IPS-18a (cell line): ENCODE data around the gene ST3GAL3.

ENCODE experiments used
- H3K27ac ChIP-seq: one replicate; pipeline ENCODE4 v1.5.1; 2013; ENCODE audit warnings: low read length
- H3K27me3 ChIP-seq: one replicate; pipeline ENCODE4 v1.6.1; 2013; ENCODE audit warnings: mild to moderate bottlenecking, low read length; ENCODE audit not compliant: control insufficient read depth, insufficient read depth
- H3K36me3 ChIP-seq: one replicate; pipeline ENCODE4 v1.6.1; 2013; ENCODE audit warnings: low read depth, low read length; ENCODE audit not compliant: control insufficient read depth
- H3K4me1 ChIP-seq: one replicate; pipeline ENCODE4 v1.6.1; 2013; ENCODE audit warnings: low read depth, low read length; ENCODE audit not compliant: control insufficient read depth
- H3K4me3 ChIP-seq: one replicate; pipeline ENCODE4 v1.5.1; 2013; ENCODE audit warnings: low read length
- H3K9ac ChIP-seq: one replicate; pipeline ENCODE4 v1.6.1; 2013; ENCODE audit warnings: mild to moderate bottlenecking, low read length, moderate library complexity
- H3K9me3 ChIP-seq: one replicate; pipeline ENCODE4 v1.6.1; 2013; ENCODE audit warnings: low read depth, low read length; ENCODE audit not compliant: control insufficient read depth

The ST3GAL3 gene

GRCh38 chr1:43878440-43878839 is 171.1 kb downstream of the ST3GAL3 start:
- H3K9ac ChIP-seq: no peak overlapping the region
- no peak overlapping the region for H3K4me3 ChIP-seq
- no peaks in the 10 kb centered on the region for H3K36me3 ChIP-seq
- H3K27ac ChIP-seq: no peak overlapping the region
- H3K9me3 ChIP-seq: no peaks in the 10 kb centered on the region
- no peaks in the 10 kb centered on the region for H3K27me3 ChIP-seq
- H3K4me1 ChIP-seq: no peaks in the 10 kb centered on the region

- Histone ChIP-seq H3K4me3 (no peak overlapping the region), H3K36me3 (no peaks in the 10 kb centered on the region), H3K9me3 (no peaks in the 10 kb centered on the region), H3K9ac (no peak overlapping the region), H3K27ac (no peak overlapping the region), H3K27me3 (no peaks in the 10 kb centered on the region), H3K4me1 (no peaks in the 10 kb centered on the region)
These were observed 171.5 kb downstream of the ST3GAL3 start for GRCh38 chr1:43878854-43879253.

DNA sequence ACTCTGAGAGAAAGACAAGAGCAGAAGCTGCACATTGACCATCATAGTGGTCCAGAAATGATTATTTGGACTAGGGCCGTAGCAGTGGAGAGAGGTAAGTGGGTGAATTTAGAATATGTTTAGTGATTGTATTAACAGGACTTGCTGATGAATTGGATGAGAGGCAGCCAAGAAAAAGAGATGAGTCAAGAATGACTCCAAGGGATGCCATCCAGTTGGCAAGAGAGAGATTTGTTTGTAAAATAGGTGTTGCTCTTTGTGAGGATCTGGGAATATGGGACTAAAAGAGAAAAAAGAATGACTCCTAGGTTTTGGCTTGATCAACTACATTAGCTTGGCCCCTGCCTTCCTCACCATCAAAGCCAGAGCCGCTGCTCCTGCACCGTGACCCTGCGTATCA is 172.1 kb downstream of the ST3GAL3 start:
- no peaks in the 10 kb centered on the region for H3K27me3 ChIP-seq
- H3K4me1 ChIP-seq: no peaks in the 10 kb centered on the region
- H3K27ac ChIP-seq: no peak overlapping the region
- no peaks in the 10 kb centered on the region for H3K36me3 ChIP-seq
- no peaks in the 10 kb centered on the region for H3K9me3 ChIP-seq
- no peak overlapping the region for H3K9ac ChIP-seq
- no peak overlapping the region for H3K4me3 ChIP-seq

- Histone ChIP-seq H3K4me1 (peaks cover 5% of the 10 kb centered on the region), H3K4me3 (no peak overlapping the region), H3K36me3 (no peaks in the 10 kb centered on the region), H3K27me3 (no peaks in the 10 kb centered on the region), H3K9ac (no peak overlapping the region), H3K27ac (no peak overlapping the region), H3K9me3 (no peaks in the 10 kb centered on the region)
These were observed 172.7 kb downstream of the ST3GAL3 start for GRCh38 chr1:43879996-43880395.

DNA sequence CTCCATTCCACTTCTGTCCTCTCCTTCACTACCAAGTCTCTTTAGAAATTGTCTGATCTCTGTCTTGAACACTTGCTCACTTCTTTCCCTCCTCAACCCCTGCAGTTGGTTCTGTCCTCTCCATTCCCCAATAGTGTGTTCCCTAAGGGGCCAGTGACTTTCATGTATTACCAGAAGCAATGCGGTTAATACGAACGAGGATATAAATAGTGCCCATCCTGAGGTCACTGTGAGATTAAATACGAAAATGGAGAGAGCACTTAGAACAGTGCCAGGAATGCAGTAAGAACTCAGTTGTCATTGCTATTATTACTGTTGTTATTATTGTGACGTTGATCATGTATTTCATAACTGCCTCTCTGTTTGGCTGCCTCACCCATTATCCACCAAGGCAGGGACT is 173.3 kb downstream of the ST3GAL3 start:
- Histone ChIP-seq H3K4me1 (peaks cover 11% of the 10 kb centered on the region), H3K36me3 (no peaks in the 10 kb centered on the region), H3K4me3 (no peak overlapping the region), H3K27me3 (no peaks in the 10 kb centered on the region), H3K27ac (no peak overlapping the region), H3K9ac (no peak overlapping the region), H3K9me3 (no peaks in the 10 kb centered on the region)

- H3K9ac ChIP-seq: no peak overlapping the region
- peaks cover 13% of the 10 kb centered on the region for H3K4me1 ChIP-seq
- H3K27me3 ChIP-seq: no peaks in the 10 kb centered on the region
- no peaks in the 10 kb centered on the region for H3K9me3 ChIP-seq
- no peak overlapping the region for H3K27ac ChIP-seq
- H3K36me3 ChIP-seq: no peaks in the 10 kb centered on the region
- no peak overlapping the region for H3K4me3 ChIP-seq
These were observed 174.1 kb downstream of the ST3GAL3 start for GRCh38 chr1:43881415-43881814.

GRCh38 chr1:43882763-43883162 is 175.4 kb downstream of the ST3GAL3 start:
- H3K9ac ChIP-seq: no peak overlapping the region

GRCh38 chr1:43883321-43883720 is 176.0 kb downstream of the ST3GAL3 start:
- no peaks in the 10 kb centered on the region for H3K27me3 ChIP-seq
- H3K36me3 ChIP-seq: no peaks in the 10 kb centered on the region
- no peak overlapping the region for H3K27ac ChIP-seq
- H3K9ac ChIP-seq: no peak overlapping the region
- no peak overlapping the region for H3K4me3 ChIP-seq
- H3K4me1 ChIP-seq: peaks cover 22% of the 10 kb centered on the region
- no peaks in the 10 kb centered on the region for H3K9me3 ChIP-seq

More at GRCh38 chr1:43882763-43883162, 175.4 kb downstream of the ST3GAL3 start:
- Histone ChIP-seq H3K27ac (no peak overlapping the region), H3K4me3 (no peak overlapping the region), H3K27me3 (no peaks in the 10 kb centered on the region), H3K36me3 (no peaks in the 10 kb centered on the region), H3K4me1 (peaks cover 17% of the 10 kb centered on the region), H3K9me3 (no peaks in the 10 kb centered on the region)

DNA sequence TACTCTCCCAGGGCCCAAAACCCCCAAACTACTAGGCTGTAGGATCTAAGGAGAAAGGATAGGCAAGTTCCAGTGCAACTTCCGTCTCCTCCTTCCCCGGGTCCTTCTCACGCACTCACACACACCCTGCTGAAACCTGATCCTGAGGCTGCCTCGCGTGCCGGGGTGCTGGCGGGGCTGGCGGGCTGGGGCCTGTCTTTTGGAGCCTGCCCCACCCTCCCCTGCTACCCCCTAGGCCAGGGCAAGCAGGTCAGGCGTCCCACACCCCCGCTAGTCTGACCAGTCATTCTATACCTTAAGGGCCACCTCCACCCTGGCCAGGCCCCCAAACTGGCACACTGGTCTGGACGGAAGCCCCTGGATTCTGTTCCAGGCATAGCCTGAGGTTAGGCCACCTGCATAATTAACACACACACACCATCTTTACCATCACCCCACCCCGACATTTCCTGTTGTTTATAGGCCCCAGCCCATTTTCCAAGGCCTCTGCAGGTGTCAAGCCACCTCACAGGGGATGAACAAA is 178.0 kb downstream of the ST3GAL3 start:
- Histone ChIP-seq H3K36me3 (no peaks in the 10 kb centered on the region), H3K4me3 (no peak overlapping the region), H3K9ac (no peak overlapping the region), H3K9me3 (no peaks in the 10 kb centered on the region), H3K27me3 (no peaks in the 10 kb centered on the region), H3K27ac (peak overlapping the region; percentile 12), H3K4me1 (peaks cover 22% of the 10 kb centered on the region)

GRCh38 chr1:43887748-43888147 is 180.4 kb downstream of the ST3GAL3 start:
- Histone ChIP-seq H3K27me3 (no peaks in the 10 kb centered on the region), H3K27ac (peak overlapping the region; percentile 35), H3K36me3 (no peaks in the 10 kb centered on the region), H3K9me3 (no peaks in the 10 kb centered on the region), H3K4me1 (peaks cover 22% of the 10 kb centered on the region), H3K4me3 (no peak overlapping the region), H3K9ac (no peak overlapping the region)

DNA sequence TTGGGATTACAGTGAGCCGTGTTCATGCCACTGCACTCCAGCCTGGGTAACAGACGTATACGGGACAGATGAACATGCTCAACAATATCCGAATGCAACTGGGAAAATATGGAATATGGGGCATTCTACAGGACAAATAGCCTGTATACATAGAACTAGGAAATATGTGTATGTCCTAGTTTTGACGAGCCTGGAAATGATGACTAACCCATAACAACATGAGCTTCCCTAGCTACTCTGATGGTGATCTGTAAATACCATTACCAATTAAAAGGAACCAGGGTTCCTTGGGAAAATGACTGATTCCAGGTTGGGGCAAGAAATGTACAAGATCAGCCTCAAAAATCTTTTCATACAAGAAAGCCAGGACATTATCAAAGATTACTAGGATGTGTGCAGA is 183.5 kb downstream of the ST3GAL3 start:
- H3K4me3 ChIP-seq: no peak overlapping the region

GRCh38 chr1:43893006-43893405 is 185.7 kb downstream of the ST3GAL3 start:
- no peaks in the 10 kb centered on the region for H3K27me3 ChIP-seq
- H3K4me1 ChIP-seq: peaks cover 3% of the 10 kb centered on the region
- no peak overlapping the region for H3K27ac ChIP-seq
- H3K4me3 ChIP-seq: no peak overlapping the region
- no peak overlapping the region for H3K9ac ChIP-seq
- no peaks in the 10 kb centered on the region for H3K9me3 ChIP-seq
- H3K36me3 ChIP-seq: no peaks in the 10 kb centered on the region

More for the DNA sequence above, 183.5 kb downstream of the ST3GAL3 start:
- H3K4me1 ChIP-seq: peaks cover 10% of the 10 kb centered on the region
- H3K27me3 ChIP-seq: no peaks in the 10 kb centered on the region
- H3K36me3 ChIP-seq: no peaks in the 10 kb centered on the region
- no peaks in the 10 kb centered on the region for H3K9me3 ChIP-seq
- H3K27ac ChIP-seq: no peak overlapping the region
- no peak overlapping the region for H3K9ac ChIP-seq
